Measurements from ENCODE around the gene DAAM1.

DAAM1 gene

GRCh38 chr14:59188461-59189090, at the start of gene DAAM1:
TSS of gene DAAM1 (plus strand) at chr14:59188667. CDS start at chr14:59263478, 74,811 bp downstream.
- DNase-seq = peak; percentile 93

GRCh38 chr14:59139324-59139723, 49.1 kb upstream of the DAAM1 start:
- no peak for DNase-seq

- DNase-seq = no peak
Observed at GRCh38 chr14:59140106-59140843, 48.2 kb upstream of the DAAM1 start.

GRCh38 chr14:59146484-59146883, 42.0 kb upstream of the DAAM1 start:
- no peak for DNase-seq

GRCh38 chr14:59147007-59147406, 41.5 kb upstream of the DAAM1 start:
- no peak for DNase-seq

- DNase-seq = no peak
Observed at GRCh38 chr14:59148334-59148900, 40.0 kb upstream of the DAAM1 start.

GRCh38 chr14:59150990-59151389, 37.5 kb upstream of the DAAM1 start:
- DNase-seq = no peak

GRCh38 chr14:59154373-59154772, 34.1 kb upstream of the DAAM1 start:
- DNase-seq = no peak

- DNase-seq = no peak
Observed at GRCh38 chr14:59155886-59156285, 32.6 kb upstream of the DAAM1 start.

- no peak for DNase-seq
Observed at GRCh38 chr14:59159169-59159568, 29.3 kb upstream of the DAAM1 start.

GRCh38 chr14:59160506-59160905, 28.0 kb upstream of the DAAM1 start:
- no peak for DNase-seq

GRCh38 chr14:59161561-59162175, 26.8 kb upstream of the DAAM1 start:
- no peak for DNase-seq

GRCh38 chr14:59166258-59166657, 22.2 kb upstream of the DAAM1 start:
- DNase-seq = no peak

GRCh38 chr14:59175404-59175803, 13.1 kb upstream of the DAAM1 start:
- no peak for DNase-seq

- DNase-seq = no peak
Observed at GRCh38 chr14:59176765-59177164, 11.7 kb upstream of the DAAM1 start.

GRCh38 chr14:59177262-59177661, 11.2 kb upstream of the DAAM1 start:
- no peak for DNase-seq

- no peak for DNase-seq
Observed at GRCh38 chr14:59181791-59182190, 6.7 kb upstream of the DAAM1 start.

GRCh38 chr14:59182641-59183040, 5.8 kb upstream of the DAAM1 start:
- no peak for DNase-seq

- no peak for DNase-seq
Observed at GRCh38 chr14:59183150-59183549, 5.3 kb upstream of the DAAM1 start.

GRCh38 chr14:59184396-59184795, 4.1 kb upstream of the DAAM1 start:
- no peak for DNase-seq

- DNase-seq = no peak
Observed at GRCh38 chr14:59185676-59186075, 2.8 kb upstream of the DAAM1 start.

- no peak for DNase-seq
Observed at GRCh38 chr14:59186306-59186705, 2.2 kb upstream of the DAAM1 start.

- no peak for DNase-seq
Observed at GRCh38 chr14:59187118-59187517, 1.3 kb upstream of the DAAM1 start.
